SJSA1 (cell line): ENCODE measurements around the gene ANKRD31. TPM values are rescaled to one million over a fixed set of nuclear protein-coding genes. Genes with fewer than 3 reads are reported as not detected.

Experiments
- DNase-seq, 2 experiments: peaks; one replicate each; pipeline ENCODE4 v3.0.0-alpha.2; 2015 to 2020; ENCODE audit warnings: low spot score in 2 of 2, low read depth in 1 of 2
- H3K27ac ChIP-seq: fragments of 250-450 bp; sonication (Bioruptor Pico); 2 replicates; pipeline ENCODE4 v1.5.1; 2020; ENCODE audit warnings: mild to moderate bottlenecking, moderate library complexity
- H3K27me3 ChIP-seq: fragments of 250-450 bp; sonication (Bioruptor Pico); replicated peaks from 2 replicates; pipeline ENCODE4 v1.5.1; 2020; ENCODE audit warnings: mild to moderate bottlenecking, moderate library complexity
- H3K36me3 ChIP-seq: fragments of 250-450 bp; sonication (Bioruptor Pico); 2 replicates; pipeline ENCODE4 v1.5.1; 2020; ENCODE audit warnings: mild to moderate bottlenecking
- H3K4me1 ChIP-seq: fragments of 250-450 bp; sonication (Bioruptor Pico); replicated peaks from 2 replicates; pipeline ENCODE4 v1.6.1; 2021; ENCODE audit warnings: mild to moderate bottlenecking
- H3K4me3 ChIP-seq: fragments of 250-450 bp; sonication (Bioruptor Pico); 2 replicates; pipeline ENCODE4 v1.5.1; 2020; ENCODE audit warnings: mild to moderate bottlenecking
- H3K9me3 ChIP-seq: fragments of 250-450 bp; sonication (Bioruptor Pico); replicated peaks from 2 replicates; pipeline ENCODE4 v1.5.1; 2020; ENCODE audit warnings: mild to moderate bottlenecking
- total RNA-seq: library from RNA; depleted of rRNA; stranded (reverse); fragments of >200 nt; shearing (Covaris generic); gene quantifications from 2 replicates; pipeline ENCODE4 v1.2.3, GENCODE V29; 2014

ANKRD31 gene
- total RNA-seq, 1 experiment from 2014 or later = not detected

DNA sequence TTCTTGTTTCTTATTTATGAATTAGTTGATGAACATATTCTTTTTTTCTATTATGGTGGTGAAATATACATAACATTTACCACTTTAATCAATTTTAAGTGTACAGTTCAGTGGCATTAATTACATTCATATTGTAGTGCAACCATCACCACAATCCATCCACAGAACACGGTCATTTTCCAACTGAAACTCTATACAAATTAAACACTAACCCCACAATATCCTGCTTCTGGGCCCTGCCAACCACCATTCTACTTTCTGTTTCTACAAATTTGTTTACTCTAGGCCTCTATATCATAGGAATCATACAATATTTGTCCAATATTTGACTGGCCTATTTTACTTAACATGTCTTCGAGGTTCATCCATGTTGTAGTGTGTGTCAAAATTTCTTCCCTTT lies 191.6 kb downstream of the ANKRD31 start:
- Histone ChIP-seq H3K36me3 (peaks cover 36% of the 10 kb centered on the region), H3K9me3 (no peaks in the 10 kb centered on the region), H3K27ac (no peak overlapping the region), H3K4me1 (peaks cover 23% of the 10 kb centered on the region), H3K27me3 (no peaks in the 10 kb centered on the region), H3K4me3 (no peak overlapping the region)
- DNase-seq = no peak

DNA sequence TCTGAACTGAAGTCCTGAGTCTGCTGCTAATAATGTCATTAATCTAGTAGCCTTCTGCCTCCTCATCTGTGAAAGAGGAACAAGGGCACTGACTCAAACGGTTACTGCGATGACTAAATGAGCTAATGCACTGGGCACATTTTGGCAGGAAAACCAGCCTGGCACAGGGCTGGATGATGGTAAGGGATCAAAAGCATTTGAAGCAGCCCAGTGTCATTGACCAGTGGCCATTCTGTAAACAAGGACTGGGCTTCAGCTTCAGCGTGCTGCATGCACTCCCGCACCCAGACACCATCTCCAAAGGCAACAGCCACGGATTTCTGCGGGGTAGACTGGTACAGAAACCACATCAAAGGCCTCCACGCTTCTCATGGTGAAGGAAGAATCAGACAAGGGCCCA lies 192.3 kb downstream of the ANKRD31 start:
- no peak overlapping the region for H3K27ac ChIP-seq

DNA sequence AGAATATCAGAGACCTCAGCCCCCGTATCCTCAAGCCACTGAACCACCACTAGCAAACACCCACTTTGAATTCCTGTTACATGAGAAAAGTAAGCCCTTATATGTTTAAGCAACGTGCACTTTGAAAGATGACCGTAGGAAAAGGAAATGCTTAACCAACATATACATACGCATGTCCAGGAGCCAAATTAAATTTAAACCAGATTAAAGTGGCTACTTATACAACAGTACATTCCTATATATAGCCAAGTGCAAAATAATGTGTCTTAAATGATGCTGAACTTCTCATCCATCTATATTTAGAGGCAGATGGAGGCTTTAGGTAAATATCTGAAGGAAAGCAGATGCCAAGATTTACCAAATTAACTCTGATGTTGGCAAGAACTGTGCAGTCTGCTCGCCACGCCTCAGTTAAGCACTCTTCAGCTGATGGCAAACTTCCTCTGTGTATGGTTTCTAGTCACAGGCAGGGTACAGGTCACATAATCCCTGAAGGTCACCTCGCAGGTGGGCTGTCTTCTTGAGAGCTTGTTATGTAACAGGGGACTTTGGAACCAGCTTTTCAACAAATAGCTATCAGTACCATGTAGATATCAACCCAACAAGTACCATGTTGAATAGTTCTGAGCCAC lies 192.9 kb downstream of the ANKRD31 start:
- Histone ChIP-seq H3K36me3 (peaks cover 36% of the 10 kb centered on the region), H3K4me1 (peaks cover 10% of the 10 kb centered on the region), H3K9me3 (no peaks in the 10 kb centered on the region), H3K27ac (no peak overlapping the region), H3K27me3 (no peaks in the 10 kb centered on the region), H3K4me3 (no peak overlapping the region)
- no peak for DNase-seq

More for the DNA sequence above, 192.3 kb downstream of the ANKRD31 start:
- Histone ChIP-seq H3K27me3 (no peaks in the 10 kb centered on the region), H3K4me1 (peaks cover 16% of the 10 kb centered on the region), H3K36me3 (peaks cover 36% of the 10 kb centered on the region), H3K9me3 (no peaks in the 10 kb centered on the region), H3K4me3 (no peak overlapping the region)
- no peak for DNase-seq

DNA sequence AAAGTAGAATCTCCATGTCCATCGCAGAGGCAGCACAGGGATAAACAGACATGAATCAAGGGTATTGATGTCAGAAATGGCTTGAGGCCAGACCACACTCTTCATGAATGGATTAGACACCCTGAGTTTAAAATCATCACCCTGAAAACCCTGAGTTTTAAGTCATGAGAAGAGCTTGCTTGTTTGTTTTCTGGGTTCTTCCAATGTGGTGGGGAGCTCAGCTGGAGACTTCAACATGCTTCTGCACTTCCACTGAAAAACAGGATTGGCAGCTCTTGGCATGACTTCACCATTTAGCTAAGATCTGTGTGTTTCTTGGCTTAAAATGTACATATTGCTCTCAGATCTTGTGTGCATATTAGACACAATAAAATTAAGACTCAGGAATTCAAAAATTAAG lies 194.2 kb downstream of the ANKRD31 start:
- Histone ChIP-seq H3K27me3 (no peaks in the 10 kb centered on the region), H3K4me1 (no peaks in the 10 kb centered on the region), H3K36me3 (peaks cover 33% of the 10 kb centered on the region), H3K4me3 (no peak overlapping the region), H3K27ac (no peak overlapping the region), H3K9me3 (no peaks in the 10 kb centered on the region)
- no peak for DNase-seq

DNA sequence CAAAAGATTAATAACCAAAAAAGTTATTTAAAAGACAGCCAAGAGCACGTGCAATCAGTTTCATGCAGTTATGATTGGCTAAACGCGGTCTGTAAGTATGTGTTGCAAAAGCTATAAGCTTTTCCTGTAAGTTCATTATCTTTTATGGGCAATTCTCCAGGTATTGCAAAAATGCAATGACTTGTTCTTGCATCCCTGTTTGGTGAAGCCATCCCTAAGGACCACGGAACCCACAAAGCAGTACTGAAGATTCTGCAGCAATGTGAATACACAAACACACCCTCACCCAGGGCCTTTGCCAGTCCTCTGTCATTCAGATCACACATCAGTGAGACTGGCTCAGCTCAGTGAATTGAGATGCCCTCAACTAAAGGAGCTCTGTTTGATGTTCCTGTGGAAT lies 195.7 kb downstream of the ANKRD31 start:
- Histone ChIP-seq H3K4me3 (no peak overlapping the region), H3K27ac (no peak overlapping the region), H3K4me1 (no peaks in the 10 kb centered on the region), H3K9me3 (no peaks in the 10 kb centered on the region), H3K27me3 (no peaks in the 10 kb centered on the region), H3K36me3 (peaks cover 36% of the 10 kb centered on the region)
- DNase-seq = no peak

DNA sequence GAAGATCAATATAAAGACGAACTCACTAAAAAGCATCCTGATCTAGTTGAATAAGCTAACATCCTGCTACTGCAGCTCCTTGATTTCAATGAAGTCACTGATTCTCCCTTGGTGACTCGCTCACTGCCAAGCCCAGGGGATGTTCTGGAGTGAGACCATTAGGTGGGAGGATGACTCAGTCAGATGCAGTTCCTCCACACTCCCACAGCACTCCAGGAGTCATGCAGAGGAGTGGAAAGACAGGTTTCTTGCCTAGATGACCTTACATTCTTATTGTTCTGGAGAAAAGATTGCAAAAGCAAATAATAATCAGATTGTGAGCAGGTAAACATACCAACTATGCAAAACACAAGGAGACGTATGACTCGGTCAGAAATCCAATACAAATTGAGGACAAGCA lies 199.6 kb downstream of the ANKRD31 start:
- H3K36me3 ChIP-seq = peaks cover 13% of the 10 kb centered on the region
- H3K27ac ChIP-seq = no peak overlapping the region
- H3K4me3 ChIP-seq = no peak overlapping the region
- peak; percentile 34 to 56 for DNase-seq
- no peaks in the 10 kb centered on the region for H3K9me3 ChIP-seq
- no peaks in the 10 kb centered on the region for H3K27me3 ChIP-seq
- no peaks in the 10 kb centered on the region for H3K4me1 ChIP-seq

DNA sequence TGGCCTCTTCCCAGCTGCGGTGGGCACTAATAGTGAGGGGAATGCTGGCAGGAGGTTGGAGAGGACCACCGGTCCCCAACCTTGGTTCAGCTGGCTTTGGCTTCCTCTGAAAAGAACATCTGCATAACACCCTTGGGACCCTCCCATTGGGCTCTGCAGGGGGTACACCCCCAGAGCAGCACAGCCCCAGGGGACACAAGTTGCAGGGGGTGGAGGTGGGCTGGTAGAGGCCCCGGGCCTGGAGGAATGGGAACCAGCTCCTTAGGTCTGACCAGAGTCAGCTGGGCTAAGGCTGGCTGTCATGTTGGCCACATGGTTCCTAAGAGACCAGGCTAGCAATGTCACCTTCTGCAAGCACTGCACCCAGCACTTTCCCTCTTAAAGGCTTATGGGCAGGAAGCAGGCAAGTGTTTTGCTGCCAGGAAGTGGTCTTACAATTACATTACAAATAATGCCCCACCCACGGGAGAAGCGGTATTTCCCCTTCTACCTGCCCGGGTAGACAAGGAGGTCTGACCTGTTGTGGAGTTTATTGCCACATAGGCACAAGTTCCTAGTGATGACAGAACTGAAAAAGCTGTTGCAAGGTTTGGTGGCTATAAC lies 202.4 kb downstream of the ANKRD31 start:
- no peaks in the 10 kb centered on the region for H3K27me3 ChIP-seq
- H3K4me1 ChIP-seq = no peaks in the 10 kb centered on the region
- no peak for DNase-seq
- H3K36me3 ChIP-seq = peaks cover 4% of the 10 kb centered on the region; the same call in 1 of the 2 replicates
- no peak overlapping the region for H3K27ac ChIP-seq
- H3K9me3 ChIP-seq = no peaks in the 10 kb centered on the region
- no peak overlapping the region for H3K4me3 ChIP-seq

DNA sequence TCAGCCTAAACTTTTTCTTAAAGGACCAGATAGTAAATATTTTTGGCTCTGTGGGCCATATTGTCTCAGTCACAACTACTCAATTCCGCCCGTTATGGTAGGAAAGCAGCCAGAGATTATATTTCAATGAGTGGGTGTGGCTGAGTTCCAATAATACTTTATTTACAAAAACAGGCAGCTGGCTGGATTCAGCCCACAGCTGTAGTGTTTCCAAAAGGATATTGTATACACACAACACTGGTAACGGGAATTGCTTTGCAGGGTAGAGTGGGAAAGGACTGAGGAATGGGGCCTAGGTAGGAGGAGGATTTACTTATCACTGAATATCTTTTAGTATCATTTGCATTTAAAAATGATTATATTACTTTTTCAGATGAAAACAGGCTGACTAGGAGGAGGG lies 205.3 kb downstream of the ANKRD31 start:
- no peaks in the 10 kb centered on the region for H3K4me1 ChIP-seq
- H3K36me3 ChIP-seq = peaks cover under 1% of the 10 kb centered on the region; the same call in 1 of the 2 replicates
- no peak overlapping the region for H3K27ac ChIP-seq
- H3K9me3 ChIP-seq = no peaks in the 10 kb centered on the region
- no peak for DNase-seq
- H3K4me3 ChIP-seq = no peak overlapping the region
- H3K27me3 ChIP-seq = no peaks in the 10 kb centered on the region

DNA sequence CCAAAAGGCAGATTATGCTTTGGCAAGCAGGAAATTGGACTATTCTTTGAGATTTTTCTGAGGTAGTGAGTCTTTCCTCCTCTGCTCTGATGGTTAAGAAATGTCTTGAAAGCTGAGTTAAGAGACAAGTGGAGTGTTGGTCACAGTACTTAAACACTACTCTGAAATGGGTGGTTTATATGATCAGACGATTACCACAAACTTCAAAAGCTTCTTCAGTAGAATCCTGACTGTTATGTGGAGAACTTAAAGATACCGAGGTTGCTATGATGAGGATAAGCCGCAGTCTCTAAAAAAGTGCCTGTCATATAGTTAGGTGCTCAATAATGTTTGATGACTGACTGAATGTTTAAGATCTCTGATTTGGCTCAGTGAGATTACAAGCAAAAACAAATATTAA lies 208.6 kb downstream of the ANKRD31 start:
- DNase-seq = no peak
- peaks cover 13% of the 10 kb centered on the region for H3K4me1 ChIP-seq

DNA sequence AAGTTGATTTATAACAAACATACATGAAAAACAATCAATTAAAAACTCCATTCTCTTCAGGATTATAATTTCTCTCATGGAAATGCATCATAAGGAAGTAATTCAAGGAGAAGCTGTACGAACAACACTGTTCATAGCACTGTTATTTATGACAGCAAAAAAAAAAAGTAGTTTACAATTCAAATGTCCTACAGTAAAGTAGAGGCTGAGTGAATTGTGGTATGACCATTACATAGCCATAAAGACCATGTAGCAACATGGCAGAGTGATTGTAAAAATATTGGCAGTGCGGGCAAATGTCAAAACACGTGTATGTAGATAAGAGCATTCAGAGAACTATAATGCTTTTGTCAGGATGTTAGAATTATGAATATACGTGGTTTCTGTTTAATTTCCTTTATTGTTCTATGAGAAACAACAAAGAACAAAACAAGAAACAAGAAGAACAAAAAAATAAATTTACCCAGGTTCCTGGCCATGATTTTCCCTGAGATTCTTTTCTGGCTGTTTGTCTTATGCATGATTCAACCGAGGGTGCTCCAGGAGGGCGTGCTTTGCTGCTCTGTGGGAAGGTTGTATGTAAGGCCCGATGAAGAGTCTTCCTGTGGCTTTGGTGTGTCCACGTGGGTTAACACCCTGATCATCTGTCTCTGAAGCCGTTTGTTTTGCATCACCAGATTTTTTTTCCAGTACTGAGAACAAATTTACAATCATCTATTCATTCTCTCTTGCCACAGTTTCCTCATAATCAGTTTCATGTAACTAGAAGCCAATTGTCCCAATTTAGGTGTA lies 213.1 kb downstream of the ANKRD31 start:
- H3K27ac ChIP-seq = no peak overlapping the region
- DNase-seq = peak in 1 of 2 experiments; percentile 16
- no peaks in the 10 kb centered on the region for H3K27me3 ChIP-seq
- H3K9me3 ChIP-seq = no peaks in the 10 kb centered on the region
- H3K36me3 ChIP-seq = no peaks in the 10 kb centered on the region
- H3K4me1 ChIP-seq = peaks cover 19% of the 10 kb centered on the region
- no peak overlapping the region for H3K4me3 ChIP-seq

More for the DNA sequence above, 208.6 kb downstream of the ANKRD31 start:
- no peaks in the 10 kb centered on the region for H3K9me3 ChIP-seq
- no peak overlapping the region for H3K4me3 ChIP-seq
- no peaks in the 10 kb centered on the region for H3K36me3 ChIP-seq
- no peak overlapping the region for H3K27ac ChIP-seq
- H3K27me3 ChIP-seq = no peaks in the 10 kb centered on the region

DNA sequence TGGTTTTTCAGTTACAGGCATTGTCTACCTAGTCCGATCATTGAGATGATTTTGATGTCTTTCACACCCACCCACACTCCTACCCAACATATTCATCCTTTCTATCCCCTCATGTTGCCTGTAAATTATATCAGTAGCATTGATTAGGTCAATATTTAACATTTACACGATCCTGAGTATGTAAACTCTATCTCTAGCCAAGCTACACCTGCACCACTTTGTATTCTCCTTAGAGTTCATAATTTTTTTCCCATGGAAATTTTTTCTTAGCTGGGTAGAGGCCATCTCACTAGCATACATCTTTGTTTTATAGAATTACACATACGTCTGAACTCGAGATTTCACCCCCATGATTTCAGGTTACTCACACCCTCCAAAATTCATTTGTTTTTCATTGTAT lies 214.9 kb downstream of the ANKRD31 start:
- no peaks in the 10 kb centered on the region for H3K9me3 ChIP-seq
- no peaks in the 10 kb centered on the region for H3K36me3 ChIP-seq
- DNase-seq = no peak
- H3K4me3 ChIP-seq = no peak overlapping the region
- no peak overlapping the region for H3K27ac ChIP-seq
- H3K27me3 ChIP-seq = no peaks in the 10 kb centered on the region
- peaks cover 25% of the 10 kb centered on the region for H3K4me1 ChIP-seq

DNA sequence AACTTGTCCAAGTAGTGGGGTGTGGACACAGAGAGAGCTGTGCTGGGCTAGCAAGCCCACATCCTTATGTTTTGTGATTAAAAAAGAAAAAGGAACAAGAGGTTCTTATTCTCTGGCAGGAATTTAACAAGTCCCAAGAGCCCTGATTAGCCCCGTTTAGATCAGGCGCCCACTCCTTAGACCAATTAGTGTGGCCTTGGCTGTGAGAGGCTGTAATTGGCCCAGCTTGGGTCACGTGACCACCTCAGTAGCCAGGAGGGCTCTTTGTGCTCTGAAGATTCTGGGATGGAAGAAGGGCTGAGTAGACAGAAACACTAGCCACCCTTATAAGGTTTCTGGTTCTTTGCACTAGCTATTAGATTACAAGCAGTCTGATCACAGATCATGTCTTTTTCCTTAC lies 215.5 kb downstream of the ANKRD31 start:
- DNase-seq = no peak
- no peaks in the 10 kb centered on the region for H3K36me3 ChIP-seq
- H3K27me3 ChIP-seq = no peaks in the 10 kb centered on the region
- no peak overlapping the region for H3K4me3 ChIP-seq
- H3K9me3 ChIP-seq = no peaks in the 10 kb centered on the region
- H3K4me1 ChIP-seq = peaks cover 25% of the 10 kb centered on the region
- no peak overlapping the region for H3K27ac ChIP-seq

DNA sequence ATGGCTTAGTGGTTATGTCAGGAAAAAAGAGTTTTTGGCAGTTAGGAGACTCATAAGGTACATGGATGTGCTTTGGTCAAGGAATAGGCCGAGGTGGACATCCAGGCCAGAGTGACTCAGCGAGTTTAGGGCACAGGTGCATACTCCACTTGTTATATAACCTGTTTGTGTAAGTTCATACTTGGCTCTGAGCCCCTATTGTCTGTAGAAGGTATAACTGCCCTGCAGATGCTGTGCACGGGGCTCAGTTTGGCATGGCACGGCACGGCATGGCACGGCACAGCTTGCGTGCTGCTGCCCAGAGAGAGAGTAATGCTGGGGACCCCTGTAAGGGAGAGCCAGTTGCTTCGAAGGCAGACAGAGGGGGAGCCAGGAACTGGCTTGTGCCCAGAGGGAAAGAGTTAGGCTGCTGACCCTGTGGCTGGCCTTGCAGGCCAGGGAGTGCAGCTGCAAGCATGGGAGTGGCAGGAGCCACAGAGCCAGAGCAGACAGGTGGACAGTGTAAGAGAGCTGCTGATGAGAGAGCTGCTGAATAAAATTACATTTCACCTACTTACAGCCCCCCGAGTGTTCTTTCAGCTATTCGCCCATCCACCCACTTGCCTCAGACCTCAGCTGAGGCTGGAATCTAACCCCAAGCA lies 216.5 kb downstream of the ANKRD31 start:
- Histone ChIP-seq H3K4me3 (no peak overlapping the region), H3K9me3 (no peaks in the 10 kb centered on the region), H3K27ac (no peak overlapping the region), H3K27me3 (no peaks in the 10 kb centered on the region), H3K36me3 (no peaks in the 10 kb centered on the region), H3K4me1 (peaks cover 25% of the 10 kb centered on the region)
- DNase-seq = no peak
